Mammary epithelial cell (primary cell): ENCODE measurements around the gene DNAL4.

Experiments used
- CTCF ChIP-seq, 2 donors: IDR thresholded peaks in 1 of 2; conservative IDR thresholded peaks in 1 of 2; 2 replicates each; pipeline ENCODE4 v1.5.1; 2011 to 2012; ENCODE audit warnings: inconsistent platforms in 2 of 2, low read length in 2 of 2, mild to moderate bottlenecking in 2 of 2, control low read depth in 1 of 2, low read depth in 1 of 2; ENCODE audit not compliant: insufficient read depth in 1 of 2; ENCODE audit errors: extremely low read depth in 1 of 2
- EZH2 ChIP-seq: IDR thresholded peaks from 2 replicates; pipeline ENCODE4 v1.6.1; 2012; ENCODE audit warnings: low read length, inconsistent platforms, borderline replicate concordance

GRCh38 chr22:38728871-38729796, 64.8 kb downstream of the DNAL4 start:
- TF ChIP-seq CTCF (conservative IDR thresholded peaks at IDR 0.05 in 1 of 2, IDR thresholded peaks at IDR 0.05 in 1 of 2; ENCODE audit: extremely low read depth in 1 of 2, insufficient read depth in 1 of 2, low read depth in 1 of 2, low read length in 2 of 2) (no peak), EZH2 (no peak)
